ENCODE results near the gene SEC63. TPM values are rescaled to one million over a fixed set of nuclear protein-coding genes. Genes with fewer than 3 reads are reported as not detected.

SEC63 gene
- total and polyA plus RNA-seq, 2 of the 4 experiments (the other 2 are of a cell fraction), result 8.6 to 22.4 TPM

GRCh38 chr6:107832151-107833056 is 125.6 kb downstream of the SEC63 start:
- in situ Hi-C loops (cut with MboI; ENCODE audit: low sequenced_read_pairs) (loop anchor here (25.0 kb wide), 1 partner anchor 645 kb away; no protein-coding TSS in a partner anchor), intact Hi-C loops (cut with micrococcal nuclease) (no loop called here), dilution Hi-C loops (cut with HindIII; ENCODE audit: low sequenced_read_pairs, unreplicated experiment) (no loop called here)
- no peaks in the 10 kb centered on the region for H4K20me1 ChIP-seq (ENCODE audit: insufficient read depth, low read length)
- TF ChIP-seq RAD21 (IDR thresholded peaks at IDR 0.05; ENCODE audit: low read length) (no peak), RCOR1 (IDR thresholded peaks at IDR 0.05; ENCODE audit: insufficient replicate concordance, low read length) (no peak), POLR2A (IDR thresholded peaks at IDR 0.05; ENCODE audit: low read depth, low read length) (no peak), SMC3 (IDR thresholded peaks at IDR 0.05; ENCODE audit: low read depth, low read length) (no peak), FOS (IDR thresholded peaks at IDR 0.05; ENCODE audit: low read depth, low read length) (no peak), MAZ (IDR thresholded peaks at IDR 0.05; ENCODE audit: borderline replicate concordance, low read depth, low read length) (no peak)
- no peak overlapping the region for H2BK15ac ChIP-seq (ENCODE audit: low read depth, low read length)
- no peak overlapping the region for H2BK5ac ChIP-seq (ENCODE audit: low read depth, low read length, poor library complexity, severe bottlenecking)
- DNase-seq (no peak), ATAC-seq (ENCODE audit: low read depth) (no peak)
- no peak overlapping the region for H4K8ac ChIP-seq (ENCODE audit: low read depth in 2 of 2, low read length in 2 of 2)
- 100% methylated on average over 1 of the region's 10 CpGs; no CpG with 5 or more reads in 1 of the 2 experiments for WGBS, 2 experiments (ENCODE audit: extremely low coverage in 2 of 2, insufficient read length in 1 of 2)
- no peak overlapping the region for H3K27ac ChIP-seq (ENCODE audit: insufficient read depth, low read length)
- no peak overlapping the region for H3K9ac ChIP-seq (ENCODE audit: low read depth, low read length)
- H3K4ac ChIP-seq (ENCODE audit: low read depth, low read length), result no peak overlapping the region
- no peaks in the 10 kb centered on the region for H3K9me3 ChIP-seq (ENCODE audit: control insufficient read depth, insufficient read depth, low read length)
- H3K18ac ChIP-seq (ENCODE audit: low read depth, low read length), result no peak overlapping the region
- no peak overlapping the region for H3K4me3 ChIP-seq (ENCODE audit: insufficient read depth, low read depth, low read length)
- no peak overlapping the region for H4K5ac ChIP-seq (ENCODE audit: low read depth, low read length)
- H2AK5ac ChIP-seq (ENCODE audit: low read depth, low read length), result no peak overlapping the region
- H3K4me2 ChIP-seq (ENCODE audit: low read depth, low read length), result no peak overlapping the region
- ChIA-PET CTCF (interaction anchor here (0.9 kb wide), 1 partner anchor 15 kb away, joined by 3 read pairs; no protein-coding TSS in a partner anchor), POLR2A (ENCODE audit: unreplicated experiment) (no interaction called here)
- no peaks in the 10 kb centered on the region for H3K79me1 ChIP-seq (ENCODE audit: low read depth in 1 of 2, low read length in 2 of 2)
- BruUV-seq (replicated peaks), result no TSS peak
- no peak overlapping the region for H4K91ac ChIP-seq (ENCODE audit: insufficient read depth, low read depth, low read length)
- H2AFZ ChIP-seq (replicated peaks; ENCODE audit: low read length, poor library complexity), result no peak overlapping the region
- H3K23ac ChIP-seq (ENCODE audit: low read depth, low read length), result no peak overlapping the region
- H3K56ac ChIP-seq (ENCODE audit: extremely low read depth, insufficient read depth, low read length), result no peak overlapping the region
- H3K9me1 ChIP-seq (ENCODE audit: insufficient read depth, low read length), result no peaks in the 10 kb centered on the region
- no peak overlapping the region for H3K14ac ChIP-seq (replicated peaks; ENCODE audit: low read depth, low read length)
- H3K27me3 ChIP-seq (ENCODE audit: control insufficient read depth, insufficient read depth, low read length), result peaks cover 16% of the 10 kb centered on the region
- H3K36me3 ChIP-seq (ENCODE audit: control insufficient read depth, insufficient read depth, low read length), result no peaks in the 10 kb centered on the region
- no peak overlapping the region for H2BK120ac ChIP-seq (ENCODE audit: low read depth, low read length)
- no peak overlapping the region for H2BK20ac ChIP-seq (ENCODE audit: low read depth, low read length)
- no peak overlapping the region for H2AK9ac ChIP-seq (replicated peaks; ENCODE audit: low read depth, low read length, poor library complexity)
- no peaks in the 10 kb centered on the region for H3K4me1 ChIP-seq (ENCODE audit: control insufficient read depth, insufficient read depth, low read length)
